ENCODE results near the gene SEC24D. TPM values are rescaled to one million over a fixed set of nuclear protein-coding genes. Genes with fewer than 3 reads are reported as not detected.

The SEC24D gene
- total and polyA plus RNA-seq, 12 donors = 6.1 to 24.4 (median 12.1) TPM

DNA sequence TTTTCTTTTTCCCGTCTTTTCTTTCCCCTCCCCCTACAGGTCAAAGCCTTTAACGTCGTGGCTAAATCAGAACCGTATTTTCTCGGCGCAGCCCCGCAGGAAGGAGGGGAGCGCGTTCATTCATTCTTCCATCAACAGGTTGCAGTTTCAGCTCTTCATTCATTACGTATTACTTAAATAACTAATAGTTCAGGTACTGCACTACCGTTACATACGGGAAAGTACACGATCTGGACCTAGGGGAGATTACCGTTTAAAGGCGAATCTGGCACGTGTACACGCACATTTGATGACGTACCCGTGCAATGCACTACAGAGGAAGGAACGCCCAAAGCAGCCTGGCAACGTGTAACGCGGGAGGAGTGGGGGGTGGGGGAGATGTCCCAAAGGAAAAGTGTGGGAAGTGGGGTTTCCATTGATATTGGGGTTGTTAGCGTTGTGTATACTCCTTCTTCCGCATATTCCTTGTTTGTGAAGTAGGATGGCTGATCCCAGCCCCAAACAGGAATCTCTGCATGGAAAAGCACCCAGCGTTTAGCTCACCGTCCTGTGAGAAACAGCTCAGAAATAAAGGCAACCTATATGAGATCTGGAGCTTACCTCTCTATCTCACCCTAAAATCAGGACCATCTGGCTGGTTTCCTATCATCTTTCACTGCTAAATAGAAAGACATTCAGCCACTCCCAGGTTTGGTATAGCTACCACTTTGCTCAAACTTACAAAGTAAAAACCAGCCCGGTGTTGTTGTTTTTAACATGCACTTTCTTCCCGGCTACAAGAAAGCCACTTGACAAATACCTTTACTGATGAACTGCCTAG is 585 bp upstream of the SEC24D start:
- intact Hi-C loops (cut with DNase I) = loop anchor here in 6 of 10 donors (5.0 to 10.0 kb wide), 6 partner anchors 36 to 131 kb away; partner anchors contain the start of gene SYNPO2 (in 3 of the 6)
- 3 to 4% methylated on average over 29 of the region's 29 CpGs for WGBS, 2 donors
- TF ChIP-seq, protein P1, sequence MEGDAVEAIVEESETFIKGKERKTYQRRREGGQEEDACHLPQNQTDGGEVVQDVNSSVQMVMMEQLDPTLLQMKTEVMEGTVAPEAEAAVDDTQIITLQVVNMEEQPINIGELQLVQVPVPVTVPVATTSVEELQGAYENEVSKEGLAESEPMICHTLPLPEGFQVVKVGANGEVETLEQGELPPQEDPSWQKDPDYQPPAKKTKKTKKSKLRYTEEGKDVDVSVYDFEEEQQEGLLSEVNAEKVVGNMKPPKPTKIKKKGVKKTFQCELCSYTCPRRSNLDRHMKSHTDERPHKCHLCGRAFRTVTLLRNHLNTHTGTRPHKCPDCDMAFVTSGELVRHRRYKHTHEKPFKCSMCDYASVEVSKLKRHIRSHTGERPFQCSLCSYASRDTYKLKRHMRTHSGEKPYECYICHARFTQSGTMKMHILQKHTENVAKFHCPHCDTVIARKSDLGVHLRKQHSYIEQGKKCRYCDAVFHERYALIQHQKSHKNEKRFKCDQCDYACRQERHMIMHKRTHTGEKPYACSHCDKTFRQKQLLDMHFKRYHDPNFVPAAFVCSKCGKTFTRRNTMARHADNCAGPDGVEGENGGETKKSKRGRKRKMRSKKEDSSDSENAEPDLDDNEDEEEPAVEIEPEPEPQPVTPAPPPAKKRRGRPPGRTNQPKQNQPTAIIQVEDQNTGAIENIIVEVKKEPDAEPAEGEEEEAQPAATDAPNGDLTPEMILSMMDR (IDR thresholded peaks at IDR 0.05) = peak in 2 of 9 donors; percentile 3 to 4

GRCh38 chr4:118834960-118835569 is 861 bp downstream of the SEC24D start:
- Histone ChIP-seq H3K4me1 (peaks cover 0 to 54% (median 29%) of the 10 kb centered on the region in 9 donors), H3K4me3 (peak overlapping the region; percentile 63 to 99 (median 91)), H3K27ac (peak overlapping the region; percentile 72 to 99 (median 95)), H3K36me3 (peaks cover 0 to 38% (median 17%) of the 10 kb centered on the region in 9 donors), H3K9me3 (no peaks in the 10 kb centered on the region), H3K27me3 (no peaks in the 10 kb centered on the region)
- TF ChIP-seq, protein P1 (IDR thresholded peaks at IDR 0.05) = no peak
- peak; percentile 33 to 76 for DNase-seq
- ATAC-seq = peak; percentile 67 to 86 (median 80)
- intact Hi-C loops (cut with DNase I) = loop anchor here in 7 of 10 donors (2.0 to 10.0 kb wide), 7 partner anchors 37 to 132 kb away; partner anchors contain the start of gene SYNPO2 (in 4 of the 7)
- WGBS, 2 donors = 0% methylated on average over 13 of the region's 13 CpGs

More for the DNA sequence above, 585 bp upstream of the SEC24D start:
- peak in 7 of 8 donors; percentile 8 to 44 (median 34) for ATAC-seq
- peak; percentile 37 to 49 for DNase-seq
- Histone ChIP-seq H3K9me3 (no peaks in the 10 kb centered on the region), H3K4me3 (peak overlapping the region; percentile 63 to 99 (median 91)), H3K27ac (peak overlapping the region in 9 of 10 donors; percentile 86 to 99 (median 95)), H3K27me3 (no peaks in the 10 kb centered on the region), H3K36me3 (peaks cover 0 to 23% (median 17%) of the 10 kb centered on the region in 9 donors), H3K4me1 (peaks cover 0 to 39% (median 25%) of the 10 kb centered on the region in 9 donors)

DNA sequence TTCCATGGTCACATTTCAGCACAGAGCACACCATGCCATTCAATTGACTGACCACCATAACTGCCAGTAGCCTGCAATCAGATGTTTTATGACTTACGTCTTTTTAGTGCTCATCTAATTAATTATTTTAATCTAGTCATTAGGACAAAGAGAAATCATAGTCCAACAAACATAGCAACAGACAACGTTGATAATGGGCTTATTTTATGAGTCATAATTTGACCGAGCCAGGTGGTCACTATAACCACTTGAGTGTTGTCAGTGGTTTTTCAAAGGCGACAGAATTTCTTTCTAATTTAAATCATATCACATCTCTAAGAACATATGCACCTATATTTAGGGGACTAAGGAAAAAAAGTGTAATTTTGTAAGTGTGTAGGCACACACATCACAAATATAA is 1.9 kb downstream of the SEC24D start:
- Histone ChIP-seq H3K36me3 (peaks cover 0 to 48% (median 17%) of the 10 kb centered on the region in 9 donors), H3K27me3 (no peaks in the 10 kb centered on the region), H3K4me3 (peak overlapping the region in 3 of 10 donors; percentile 83 to 99 (median 86)), H3K4me1 (peaks cover 0 to 58% (median 32%) of the 10 kb centered on the region in 9 donors), H3K9me3 (no peaks in the 10 kb centered on the region), H3K27ac (peak overlapping the region in 3 of 10 donors; percentile 94 to 99 (median 95))
- no peak for DNase-seq
- TF ChIP-seq, protein P1 (IDR thresholded peaks at IDR 0.05) = no peak
- intact Hi-C loops (cut with DNase I) = loop anchor here in 3 of 10 donors (2.0 to 10.0 kb wide), 3 partner anchors 51 to 59 kb away; partner anchors contain the start of gene SYNPO2 (in 2 of the 3)
- WGBS, 2 donors = 52 to 76% methylated on average over 4 of the region's 4 CpGs
- no peak for ATAC-seq
